ENCODE results near the gene TMEM272. TPM values are rescaled to one million over a fixed set of nuclear protein-coding genes. Genes with fewer than 3 reads are reported as not detected.
A peak's percentile ranks its signal among the peaks of the same experiment; 100 is the strongest.

TMEM272 gene
- total RNA-seq, 1 donor from 2014 or later = 0.25 TPM

DNA sequence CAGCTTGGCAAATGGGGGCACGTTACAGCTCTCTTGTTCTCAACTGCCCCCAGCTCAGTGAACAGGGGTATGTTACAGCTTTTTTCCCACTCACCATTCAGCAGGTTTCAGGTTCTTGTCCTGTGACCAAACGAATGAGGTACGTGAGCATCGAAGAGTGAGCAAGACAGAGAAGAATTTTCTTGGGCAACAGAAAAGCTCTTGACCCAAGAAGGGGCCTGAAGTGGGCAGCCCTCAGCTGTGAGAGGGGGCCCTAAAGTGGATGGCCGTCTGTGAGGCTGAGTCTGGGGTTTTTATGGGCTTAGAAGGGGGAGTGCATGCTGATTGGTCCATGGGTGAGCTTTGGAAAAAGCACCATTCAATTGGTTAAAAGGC is 38.2 kb upstream of the TMEM272 start:
- Histone ChIP-seq H3K4me1 (no peaks in the 10 kb centered on the region), H3K27ac (no peak overlapping the region), H3K9me3 (no peaks in the 10 kb centered on the region), H3K27me3 (no peaks in the 10 kb centered on the region), H3K4me3 (no peak overlapping the region), H3K36me3 (no peaks in the 10 kb centered on the region)
- TF ChIP-seq, protein P1, sequence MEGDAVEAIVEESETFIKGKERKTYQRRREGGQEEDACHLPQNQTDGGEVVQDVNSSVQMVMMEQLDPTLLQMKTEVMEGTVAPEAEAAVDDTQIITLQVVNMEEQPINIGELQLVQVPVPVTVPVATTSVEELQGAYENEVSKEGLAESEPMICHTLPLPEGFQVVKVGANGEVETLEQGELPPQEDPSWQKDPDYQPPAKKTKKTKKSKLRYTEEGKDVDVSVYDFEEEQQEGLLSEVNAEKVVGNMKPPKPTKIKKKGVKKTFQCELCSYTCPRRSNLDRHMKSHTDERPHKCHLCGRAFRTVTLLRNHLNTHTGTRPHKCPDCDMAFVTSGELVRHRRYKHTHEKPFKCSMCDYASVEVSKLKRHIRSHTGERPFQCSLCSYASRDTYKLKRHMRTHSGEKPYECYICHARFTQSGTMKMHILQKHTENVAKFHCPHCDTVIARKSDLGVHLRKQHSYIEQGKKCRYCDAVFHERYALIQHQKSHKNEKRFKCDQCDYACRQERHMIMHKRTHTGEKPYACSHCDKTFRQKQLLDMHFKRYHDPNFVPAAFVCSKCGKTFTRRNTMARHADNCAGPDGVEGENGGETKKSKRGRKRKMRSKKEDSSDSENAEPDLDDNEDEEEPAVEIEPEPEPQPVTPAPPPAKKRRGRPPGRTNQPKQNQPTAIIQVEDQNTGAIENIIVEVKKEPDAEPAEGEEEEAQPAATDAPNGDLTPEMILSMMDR (IDR thresholded peaks at IDR 0.05) = no peak
- no peak for TF ChIP-seq POLR2AphosphoS5 (IDR thresholded peaks at IDR 0.05; ENCODE audit: insufficient read depth in 1 of 2, low read depth in 1 of 2)
- TF ChIP-seq POLR2A (IDR thresholded peaks at IDR 0.05) = no peak
- DNase-seq (ENCODE audit: extremely low spot score in 2 of 2) = peak in 1 of 2 donors; percentile 58
- intact Hi-C loops (cut with DNase I) = no loop called here

DNA sequence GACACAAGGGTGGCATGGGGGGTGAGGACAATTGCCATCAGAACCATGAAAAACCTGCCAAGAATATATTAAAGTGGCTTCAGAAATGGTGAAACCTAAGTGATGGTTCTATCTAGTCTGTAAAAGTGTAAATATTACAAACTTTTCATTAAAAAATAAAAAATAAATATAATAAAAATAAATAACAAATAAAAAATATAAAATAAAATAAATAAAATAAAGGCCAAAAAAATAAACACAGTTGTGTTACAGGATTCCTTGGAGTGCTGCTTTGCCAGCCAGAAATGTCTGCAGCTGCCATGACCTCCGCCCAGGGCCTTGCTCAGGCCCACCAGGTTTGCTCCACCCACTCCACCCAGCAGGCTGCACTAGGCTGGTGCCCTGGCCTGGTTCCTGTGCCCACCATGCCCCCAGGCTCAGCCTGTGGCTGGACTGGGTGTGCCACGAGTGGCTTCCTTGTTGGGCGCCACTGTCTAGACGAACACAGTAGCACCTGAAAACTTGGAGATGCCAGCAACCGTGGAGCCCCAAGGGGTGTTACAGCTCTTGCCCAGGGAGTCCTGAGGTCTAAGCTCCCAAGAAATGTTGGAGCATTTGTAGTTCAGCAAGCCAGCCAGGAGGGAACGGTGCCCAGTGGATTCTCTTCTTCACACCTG is 37.7 kb upstream of the TMEM272 start:
- TF ChIP-seq, protein P1 (IDR thresholded peaks at IDR 0.05) = no peak
- no peak for TF ChIP-seq POLR2A (IDR thresholded peaks at IDR 0.05)
- no peak for TF ChIP-seq POLR2AphosphoS5 (IDR thresholded peaks at IDR 0.05; ENCODE audit: insufficient read depth in 1 of 2, low read depth in 1 of 2)
- H3K36me3 ChIP-seq = no peaks in the 10 kb centered on the region
- intact Hi-C loops (cut with DNase I) = no loop called here
- no peaks in the 10 kb centered on the region for H3K4me1 ChIP-seq
- H3K27ac ChIP-seq = no peak overlapping the region
- H3K27me3 ChIP-seq = no peaks in the 10 kb centered on the region
- DNase-seq (ENCODE audit: extremely low spot score in 2 of 2) = peak in 1 of 2 donors; percentile 40
- no peaks in the 10 kb centered on the region for H3K9me3 ChIP-seq
- H3K4me3 ChIP-seq = no peak overlapping the region

DNA sequence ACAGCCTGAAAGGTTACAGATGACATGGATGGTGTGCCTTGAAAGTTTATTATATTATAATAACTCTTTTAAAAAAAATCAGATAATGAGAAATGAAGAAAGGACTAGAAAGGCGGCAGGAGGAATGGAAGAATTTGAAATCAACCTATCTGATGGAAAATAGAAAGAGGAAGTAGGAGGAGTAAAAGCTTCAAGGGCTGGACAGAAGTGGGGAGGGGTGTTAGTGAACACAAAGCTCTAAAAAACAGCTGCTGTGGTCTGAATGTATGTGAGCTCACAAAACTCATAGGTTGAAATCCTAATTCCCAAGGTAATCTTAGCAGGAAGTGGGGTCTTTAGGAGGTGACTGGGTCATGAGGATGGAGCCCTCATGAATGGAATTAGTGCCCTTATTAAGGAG is 36.3 kb upstream of the TMEM272 start:
- Histone ChIP-seq H3K4me1 (no peaks in the 10 kb centered on the region), H3K4me3 (no peak overlapping the region), H3K36me3 (no peaks in the 10 kb centered on the region), H3K27me3 (no peaks in the 10 kb centered on the region), H3K9me3 (no peaks in the 10 kb centered on the region), H3K27ac (no peak overlapping the region)
- DNase-seq (ENCODE audit: extremely low spot score in 2 of 2) = no peak
- no peak for TF ChIP-seq POLR2A (IDR thresholded peaks at IDR 0.05)
- TF ChIP-seq POLR2AphosphoS5 (IDR thresholded peaks at IDR 0.05; ENCODE audit: insufficient read depth in 1 of 2, low read depth in 1 of 2) = no peak
- TF ChIP-seq, protein P1 (IDR thresholded peaks at IDR 0.05) = no peak
- intact Hi-C loops (cut with DNase I) = no loop called here

DNA sequence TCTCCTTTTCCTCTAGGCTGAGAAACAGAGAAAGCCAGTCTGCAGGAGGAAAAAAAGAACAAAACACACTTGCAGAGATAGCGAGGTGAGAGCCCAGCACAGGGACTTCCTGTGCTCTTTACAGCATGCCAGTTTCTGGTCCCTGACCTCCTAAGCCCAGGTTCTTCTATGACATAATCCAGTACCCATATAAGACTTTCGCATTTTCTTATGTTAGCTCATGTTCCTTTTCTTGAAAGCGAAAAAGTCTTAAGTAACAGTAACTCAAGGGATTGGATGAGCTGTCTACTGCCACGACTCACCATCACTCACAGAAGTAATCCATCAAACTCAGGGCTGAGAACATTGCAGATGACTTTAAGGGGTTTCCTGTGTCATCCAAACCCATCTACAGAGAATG is 34.2 kb upstream of the TMEM272 start:
- no peaks in the 10 kb centered on the region for H3K4me1 ChIP-seq
- TF ChIP-seq, protein P1 (IDR thresholded peaks at IDR 0.05) = no peak
- no peak for TF ChIP-seq POLR2A (IDR thresholded peaks at IDR 0.05)
- TF ChIP-seq POLR2AphosphoS5 (IDR thresholded peaks at IDR 0.05; ENCODE audit: insufficient read depth in 1 of 2, low read depth in 1 of 2) = no peak
- intact Hi-C loops (cut with DNase I) = no loop called here
- H3K9me3 ChIP-seq = no peaks in the 10 kb centered on the region
- no peak overlapping the region for H3K27ac ChIP-seq
- DNase-seq (ENCODE audit: extremely low spot score in 2 of 2) = no peak
- H3K36me3 ChIP-seq = no peaks in the 10 kb centered on the region
- no peaks in the 10 kb centered on the region for H3K27me3 ChIP-seq
- H3K4me3 ChIP-seq = no peak overlapping the region

DNA sequence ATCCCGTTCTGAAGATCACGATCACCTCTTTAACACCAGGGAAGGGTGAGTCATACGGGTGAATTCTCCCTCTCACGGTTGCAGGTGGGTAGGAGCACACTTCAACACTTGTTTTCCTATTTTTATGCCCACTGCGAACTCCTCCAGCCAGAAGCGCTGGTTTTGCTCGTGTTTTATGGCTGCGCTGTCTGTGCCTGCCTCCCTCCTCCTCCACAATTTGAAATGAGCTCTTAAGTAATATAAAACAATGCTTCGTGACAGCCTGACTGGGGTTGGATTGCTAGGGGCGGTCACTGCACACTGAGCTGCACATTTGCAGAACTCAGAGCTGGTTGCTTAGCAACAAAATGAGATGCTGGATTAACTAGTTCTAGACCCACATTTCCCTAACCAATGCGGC is 29.7 kb upstream of the TMEM272 start:
- TF ChIP-seq, protein P1 (IDR thresholded peaks at IDR 0.05) = no peak
- TF ChIP-seq POLR2AphosphoS5 (IDR thresholded peaks at IDR 0.05; ENCODE audit: insufficient read depth in 1 of 2, low read depth in 1 of 2) (no peak), POLR2A (IDR thresholded peaks at IDR 0.05) (no peak)
- Histone ChIP-seq H3K9me3 (no peaks in the 10 kb centered on the region), H3K27ac (no peak overlapping the region), H3K27me3 (no peaks in the 10 kb centered on the region), H3K36me3 (no peaks in the 10 kb centered on the region), H3K4me1 (no peaks in the 10 kb centered on the region), H3K4me3 (no peak overlapping the region)
- DNase-seq (ENCODE audit: extremely low spot score in 2 of 2) = no peak
- intact Hi-C loops (cut with DNase I) = no loop called here

Measured in vagina (tissue), 2 donors.